ENCODE results near the gene RHOU.

DNA sequence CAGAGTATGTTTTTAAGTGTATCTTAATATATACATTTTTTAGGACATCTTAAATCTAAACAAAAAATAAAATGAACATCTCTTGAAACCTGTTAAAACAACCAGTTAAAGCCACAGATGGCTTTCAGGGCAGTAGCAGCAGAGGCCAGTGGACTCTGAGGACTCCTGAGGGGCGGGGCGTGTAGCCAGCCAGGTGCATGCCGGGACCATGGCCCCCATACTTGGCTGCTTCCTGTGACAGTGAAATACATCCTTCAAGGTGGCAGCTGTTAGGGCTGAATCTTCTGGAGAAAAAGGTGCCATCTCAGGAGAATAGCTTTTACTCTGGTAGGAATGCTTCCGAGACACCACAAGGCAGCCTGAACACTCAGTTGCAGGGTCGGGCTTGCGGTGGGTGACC, 9.6 kb downstream of the RHOU start:
- TF ChIP-seq, protein P1, sequence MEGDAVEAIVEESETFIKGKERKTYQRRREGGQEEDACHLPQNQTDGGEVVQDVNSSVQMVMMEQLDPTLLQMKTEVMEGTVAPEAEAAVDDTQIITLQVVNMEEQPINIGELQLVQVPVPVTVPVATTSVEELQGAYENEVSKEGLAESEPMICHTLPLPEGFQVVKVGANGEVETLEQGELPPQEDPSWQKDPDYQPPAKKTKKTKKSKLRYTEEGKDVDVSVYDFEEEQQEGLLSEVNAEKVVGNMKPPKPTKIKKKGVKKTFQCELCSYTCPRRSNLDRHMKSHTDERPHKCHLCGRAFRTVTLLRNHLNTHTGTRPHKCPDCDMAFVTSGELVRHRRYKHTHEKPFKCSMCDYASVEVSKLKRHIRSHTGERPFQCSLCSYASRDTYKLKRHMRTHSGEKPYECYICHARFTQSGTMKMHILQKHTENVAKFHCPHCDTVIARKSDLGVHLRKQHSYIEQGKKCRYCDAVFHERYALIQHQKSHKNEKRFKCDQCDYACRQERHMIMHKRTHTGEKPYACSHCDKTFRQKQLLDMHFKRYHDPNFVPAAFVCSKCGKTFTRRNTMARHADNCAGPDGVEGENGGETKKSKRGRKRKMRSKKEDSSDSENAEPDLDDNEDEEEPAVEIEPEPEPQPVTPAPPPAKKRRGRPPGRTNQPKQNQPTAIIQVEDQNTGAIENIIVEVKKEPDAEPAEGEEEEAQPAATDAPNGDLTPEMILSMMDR (conservative IDR thresholded peaks at IDR 0.05 in 1 of 2, IDR thresholded peaks at IDR 0.05 in 1 of 2; ENCODE audit: low read depth in 1 of 2, low read length in 2 of 2), result no peak
- no peak for TF ChIP-seq EZH2 (IDR thresholded peaks at IDR 0.05; ENCODE audit: low read length, missing control alignments)
